Jurkat, Clone E6-1 (cell line): ENCODE measurements around the gene UXS1.
"Not testable (repeated sequence)": the region's sequence is repeated elsewhere in the genome, so short reads cannot be mapped to it uniquely, and the experiment has no call there.

Experiments used
- DNase-seq: peaks from one replicate; pipeline ENCODE4 v3.0.0-alpha.2; 2011; ENCODE audit warnings: low read depth, low spot score
- H3K4me3 ChIP-seq: 2 replicates; pipeline ENCODE4 v1.5.1; 2011; ENCODE audit warnings: mild to moderate bottlenecking, low read length, control low read depth, moderate library complexity

UXS1 gene

GRCh38 chr2:106143495-106144215 lies 50.4 kb downstream of the UXS1 start:
- H3K4me3 ChIP-seq: no peak overlapping the region
- no peak for DNase-seq

GRCh38 chr2:106142683-106143082 lies 51.4 kb downstream of the UXS1 start:
- DNase-seq: no peak
- H3K4me3 ChIP-seq: no peak overlapping the region

- no peak for DNase-seq
- no peak overlapping the region for H3K4me3 ChIP-seq
Observed at GRCh38 chr2:106140913-106141312, 53.2 kb downstream of the UXS1 start.

GRCh38 chr2:106140113-106140512 lies 54.0 kb downstream of the UXS1 start:
- no peak for DNase-seq
- no peak overlapping the region for H3K4me3 ChIP-seq

- no peak for DNase-seq
- H3K4me3 ChIP-seq: no peak overlapping the region
Observed at GRCh38 chr2:106139238-106139935, 54.7 kb downstream of the UXS1 start.

- DNase-seq: no peak
- H3K4me3 ChIP-seq: no peak overlapping the region
Observed at GRCh38 chr2:106138543-106139237, 55.4 kb downstream of the UXS1 start.

GRCh38 chr2:106137731-106138521 lies 56.2 kb downstream of the UXS1 start:
- H3K4me3 ChIP-seq: no peak overlapping the region
- DNase-seq: peak; percentile 68

DNA sequence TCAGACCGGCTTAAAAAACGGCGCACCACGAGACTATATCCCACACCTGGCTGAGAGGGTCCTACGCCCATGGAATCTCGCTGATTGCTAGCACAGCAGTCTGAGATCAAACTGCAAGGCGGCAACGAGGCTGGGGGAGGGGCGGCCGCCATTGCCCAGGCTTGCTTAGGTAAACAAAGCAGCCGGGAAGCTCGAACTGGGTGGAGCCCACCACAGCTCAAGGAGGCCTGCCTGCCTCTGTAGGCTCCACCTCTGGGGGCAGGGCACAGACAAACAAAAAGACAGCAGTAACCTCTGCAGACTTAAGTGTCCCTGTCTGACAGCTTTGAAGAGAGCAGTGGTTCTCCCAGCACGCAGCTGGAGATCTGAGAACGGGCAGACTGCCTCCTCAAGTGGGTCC lies 62.9 kb downstream of the UXS1 start:
- not testable (repeated sequence) for H3K4me3 ChIP-seq, DNase-seq

DNA sequence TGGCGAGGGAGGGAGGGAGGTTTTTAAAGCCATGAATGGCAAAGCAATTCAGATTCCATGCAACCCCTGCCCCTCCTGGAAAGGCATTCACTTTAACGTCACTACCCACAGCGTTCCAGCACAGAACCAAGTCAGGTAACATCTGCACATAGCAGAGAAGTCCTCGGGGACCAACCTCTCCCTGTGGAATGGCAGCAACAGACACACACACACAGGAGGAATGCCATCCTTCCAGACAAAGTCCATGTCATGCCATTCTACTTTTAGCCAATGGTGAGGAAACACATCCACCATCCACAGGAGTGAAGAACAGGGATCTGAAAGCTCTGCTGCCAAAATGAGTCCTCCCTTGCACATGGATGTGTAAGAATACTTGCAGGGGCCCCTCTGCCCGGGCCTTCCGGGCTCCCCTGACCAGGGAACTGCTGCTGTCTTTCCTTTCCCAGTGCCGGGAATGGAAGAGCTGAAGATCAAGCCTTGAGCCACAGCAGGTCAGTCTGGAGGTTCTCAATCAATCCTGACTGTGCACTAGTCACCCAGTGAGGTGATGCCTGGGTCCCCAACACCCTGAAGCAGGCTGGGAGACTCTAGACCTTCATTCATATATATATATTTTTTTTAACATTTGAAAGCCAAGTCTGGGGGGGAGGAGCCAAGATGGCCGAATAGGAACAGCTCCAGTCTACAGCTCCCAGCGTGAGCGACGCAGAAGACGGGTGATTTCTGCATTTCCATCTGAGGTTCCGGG lies 63.7 kb downstream of the UXS1 start:
- H3K4me3 ChIP-seq: no peak overlapping the region
- DNase-seq: no peak

- DNase-seq: no peak
- no peak overlapping the region for H3K4me3 ChIP-seq
Observed at GRCh38 chr2:106129592-106129991, 64.5 kb downstream of the UXS1 start.

DNA sequence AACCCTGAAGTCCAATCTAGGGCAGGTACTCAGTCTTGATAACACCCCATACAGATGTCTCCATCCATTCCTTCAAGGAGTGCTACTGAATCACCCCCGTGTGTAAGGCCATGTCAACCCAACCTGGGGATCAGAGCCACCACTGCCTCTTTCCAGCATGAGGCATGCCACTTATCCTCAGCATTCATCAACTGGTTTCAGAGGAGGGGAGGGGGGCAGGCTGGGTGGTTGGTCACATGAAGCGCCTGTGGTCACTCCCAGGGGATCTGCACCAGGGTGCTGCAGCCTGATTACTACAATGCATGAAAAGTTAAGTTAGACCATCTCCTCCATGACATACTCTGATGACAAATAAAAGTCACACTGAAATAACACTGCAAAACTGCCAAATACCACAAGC lies 65.0 kb downstream of the UXS1 start:
- no peak for DNase-seq

GRCh38 chr2:106127776-106128268 lies 66.3 kb downstream of the UXS1 start:
- H3K4me3 ChIP-seq: no peak overlapping the region
- no peak for DNase-seq

More for the DNA sequence above, 65.0 kb downstream of the UXS1 start:
- no peak overlapping the region for H3K4me3 ChIP-seq

GRCh38 chr2:106127282-106127771 lies 66.8 kb downstream of the UXS1 start:
- no peak for DNase-seq
- H3K4me3 ChIP-seq: no peak overlapping the region

GRCh38 chr2:106126705-106127281 lies 67.3 kb downstream of the UXS1 start:
- no peak for DNase-seq
- no peak overlapping the region for H3K4me3 ChIP-seq

- no peak overlapping the region for H3K4me3 ChIP-seq
- DNase-seq: no peak
Observed at GRCh38 chr2:106126295-106126694, 67.8 kb downstream of the UXS1 start.

DNA sequence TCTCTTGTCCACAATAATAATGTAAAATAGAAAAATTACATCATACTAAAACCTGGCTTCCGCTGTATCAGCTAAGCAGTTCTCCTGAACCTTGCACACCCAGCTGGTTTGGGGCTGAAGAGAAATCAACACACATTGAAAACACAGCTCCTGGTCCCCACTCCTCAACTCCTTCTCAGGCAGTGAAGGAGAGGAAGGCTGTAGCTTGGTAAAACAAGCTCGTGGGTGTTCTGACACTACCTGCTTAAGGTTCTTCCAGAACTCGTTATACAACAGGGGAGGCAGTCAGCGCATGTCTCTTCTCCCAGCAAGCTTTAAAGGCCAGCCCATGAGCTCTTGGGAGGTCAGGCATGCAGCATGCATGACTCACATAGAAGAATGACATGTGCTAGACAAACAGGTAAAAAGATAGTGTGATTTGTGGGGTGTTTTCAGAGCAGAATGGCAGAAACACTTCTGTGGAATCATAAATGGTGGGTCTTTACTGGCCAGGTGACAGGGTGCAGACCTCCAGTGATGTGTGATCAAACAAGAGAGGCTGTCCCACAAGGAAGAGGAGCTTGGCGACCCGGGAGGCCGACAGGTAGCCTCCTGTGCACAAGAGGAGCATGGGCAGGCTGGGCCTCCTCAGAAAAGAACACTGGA lies 69.1 kb downstream of the UXS1 start:
- DNase-seq: no peak

DNA sequence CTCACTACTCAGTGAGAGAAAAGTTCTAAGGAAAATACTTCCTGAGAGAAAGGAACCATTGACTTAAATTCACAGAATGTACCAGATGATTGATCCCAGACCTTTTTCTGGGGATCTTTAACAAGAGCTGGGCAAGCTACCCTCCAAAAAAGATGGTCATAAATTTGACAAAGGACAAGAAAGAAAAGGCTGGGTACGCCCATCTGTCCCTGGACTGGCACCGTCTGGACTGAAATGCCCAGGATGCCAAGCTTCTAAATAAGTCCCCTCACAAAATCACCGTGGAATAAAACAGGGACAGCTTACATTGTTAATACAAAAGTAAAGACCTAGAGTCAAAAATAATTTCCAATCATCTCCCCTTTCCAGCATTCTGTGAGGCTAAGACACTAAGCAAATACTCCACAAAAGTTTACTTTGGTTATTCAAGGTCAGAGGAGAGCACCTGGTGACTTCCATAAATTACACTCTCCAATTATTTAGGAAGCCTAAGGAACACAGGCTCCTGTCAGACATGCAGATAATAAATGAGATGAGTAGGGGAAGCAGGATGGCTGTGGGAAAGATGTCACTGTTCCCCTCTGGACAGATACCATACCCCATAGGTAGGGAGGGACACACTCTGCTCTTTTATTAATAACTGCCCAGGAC lies 69.9 kb downstream of the UXS1 start:
- no peak for DNase-seq
- H3K4me3 ChIP-seq: no peak overlapping the region

More for the DNA sequence above, 69.1 kb downstream of the UXS1 start:
- no peak overlapping the region for H3K4me3 ChIP-seq
